ENCODE measurements around the gene PFKP. TPM values are rescaled to one million over a fixed set of nuclear protein-coding genes. Genes with fewer than 3 reads are reported as not detected.

The PFKP gene
- 93.0 and 106 TPM in 2 replicates for polyA plus RNA-seq (2014; cell fraction: cytosol; rRNA removed)
- polyA plus RNA-seq (2014; cell fraction: nucleus; rRNA removed) = 133 and 134 TPM in 2 replicates

- no peak for DNase-seq (ENCODE audit: low spot score)
Observed at GRCh38 chr10:3067118-3067858, at the start of gene PFKP. Gene PFKP, plus strand, starts transcription at chr10:3067548. Its CDS starts 48 bp downstream, at chr10:3067596.

DNA sequence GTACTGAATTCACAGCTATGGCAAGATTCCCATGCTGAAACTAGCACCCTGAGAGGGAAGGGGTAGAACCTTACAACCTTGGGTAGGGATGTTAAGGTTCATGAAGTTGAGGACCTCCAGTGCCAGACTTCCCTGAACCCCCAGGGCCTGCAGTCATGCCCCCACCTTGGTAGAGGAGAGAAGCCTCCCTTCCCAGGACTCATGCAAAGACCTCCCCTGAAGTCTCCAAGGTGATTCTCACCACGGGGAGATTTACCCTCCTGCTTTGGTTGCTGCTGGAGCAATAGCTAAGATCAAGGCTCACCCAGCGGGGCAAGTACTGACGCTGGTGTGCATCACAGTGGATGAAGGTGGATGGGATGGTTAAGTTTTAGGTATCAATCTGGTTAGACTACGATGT, 49.1 kb upstream of the PFKP start:
- DNase-seq (ENCODE audit: low spot score) = no peak

- DNase-seq (ENCODE audit: low spot score) = no peak
Observed at GRCh38 chr10:3020311-3020710, 47.0 kb upstream of the PFKP start.

DNA sequence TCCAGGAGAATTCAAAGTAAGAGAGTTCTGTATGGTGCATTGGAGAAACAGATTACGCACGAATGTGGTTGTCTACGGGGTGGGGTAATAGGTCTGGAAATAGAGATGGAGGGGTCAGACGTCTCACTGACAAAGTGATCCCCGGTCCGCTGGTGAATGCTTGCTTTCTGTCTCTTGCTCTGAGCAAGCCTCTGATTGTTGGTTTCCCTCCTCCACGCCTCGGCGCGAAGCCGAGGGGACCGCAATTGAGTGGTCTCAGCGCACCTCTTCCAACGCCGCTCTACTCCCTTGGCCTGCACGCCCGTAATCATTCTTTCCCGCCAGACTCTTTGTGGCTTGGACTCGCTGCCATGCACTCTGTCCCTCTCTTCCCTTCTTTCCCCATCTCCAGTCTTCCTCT, 46.5 kb upstream of the PFKP start:
- no peak for DNase-seq (ENCODE audit: low spot score)

- no peak for DNase-seq (ENCODE audit: low spot score)
Observed at GRCh38 chr10:3022027-3022426, 45.3 kb upstream of the PFKP start.

DNA sequence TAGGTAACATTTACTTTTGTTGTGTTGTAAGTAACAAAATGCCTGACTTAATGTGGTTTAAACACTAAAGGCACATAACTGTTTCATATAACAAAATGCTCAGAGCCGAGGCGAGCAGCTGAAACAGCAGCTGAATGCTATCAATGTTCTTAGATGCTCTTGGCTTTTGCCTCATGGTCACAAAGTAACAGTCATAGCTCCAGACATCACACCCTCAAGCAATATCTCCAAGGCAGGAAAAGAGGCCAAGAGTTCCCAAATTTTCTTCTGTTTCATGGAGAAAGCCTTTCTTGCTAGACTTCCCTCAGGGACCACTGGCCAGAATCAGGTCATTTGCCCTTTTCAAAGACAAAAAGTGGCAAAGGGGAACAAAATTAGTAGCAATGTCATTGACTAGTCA, 43.5 kb upstream of the PFKP start:
- DNase-seq (ENCODE audit: low spot score) = no peak

DNA sequence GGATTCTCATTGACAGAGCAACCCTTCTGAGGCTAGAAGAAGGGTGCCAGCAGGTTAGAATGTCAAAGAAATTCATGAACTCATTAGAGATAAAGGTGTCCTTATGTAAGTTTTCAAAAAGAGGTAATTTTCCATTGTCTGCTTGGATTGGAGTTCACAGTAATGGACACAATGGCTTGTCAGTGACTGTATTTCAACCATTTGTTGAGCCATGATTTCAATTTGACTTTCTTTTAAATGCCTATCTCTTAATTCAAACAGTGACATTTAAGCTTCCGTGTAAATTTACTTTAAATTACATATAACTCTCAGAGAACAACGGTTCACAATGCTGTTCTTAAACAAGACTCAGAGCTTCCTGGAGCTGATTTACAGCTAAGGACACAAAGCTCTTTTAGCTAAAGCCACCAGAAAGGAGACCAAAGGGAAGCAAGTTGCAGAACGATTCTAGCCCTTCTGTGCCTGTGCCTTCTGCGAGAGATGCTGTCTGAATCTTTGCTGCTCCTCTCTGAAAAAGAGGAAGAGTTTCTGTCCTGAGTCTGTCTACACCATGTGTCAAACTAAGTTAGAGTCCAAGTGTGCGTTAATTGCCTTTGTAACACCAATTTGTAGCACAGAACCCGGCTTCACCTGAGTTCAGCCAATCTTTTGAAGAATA, 42.2 kb upstream of the PFKP start:
- DNase-seq (ENCODE audit: low spot score) = no peak

DNA sequence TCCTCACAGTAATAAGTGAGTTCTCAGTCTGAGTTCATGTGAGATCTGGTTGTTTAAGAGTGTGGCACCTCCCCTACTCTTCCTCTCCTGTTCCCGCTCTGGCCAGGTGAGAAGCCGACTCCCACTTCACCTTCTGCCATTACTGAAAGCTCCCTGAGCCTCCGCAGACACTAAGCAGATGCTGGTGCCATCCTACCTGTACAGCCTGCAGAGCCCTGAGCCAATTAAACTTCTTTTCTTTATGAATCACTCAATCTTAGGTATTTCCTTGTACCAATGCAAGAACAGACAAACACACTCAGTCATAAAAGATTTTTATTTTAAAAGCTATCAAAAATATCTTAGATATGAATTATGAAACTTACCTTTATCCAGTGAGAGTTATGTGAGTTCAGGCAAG, 39.5 kb upstream of the PFKP start:
- DNase-seq (ENCODE audit: low spot score) = no peak

- DNase-seq (ENCODE audit: low spot score) = no peak
Observed at GRCh38 chr10:3028441-3028840, 38.9 kb upstream of the PFKP start.

DNA sequence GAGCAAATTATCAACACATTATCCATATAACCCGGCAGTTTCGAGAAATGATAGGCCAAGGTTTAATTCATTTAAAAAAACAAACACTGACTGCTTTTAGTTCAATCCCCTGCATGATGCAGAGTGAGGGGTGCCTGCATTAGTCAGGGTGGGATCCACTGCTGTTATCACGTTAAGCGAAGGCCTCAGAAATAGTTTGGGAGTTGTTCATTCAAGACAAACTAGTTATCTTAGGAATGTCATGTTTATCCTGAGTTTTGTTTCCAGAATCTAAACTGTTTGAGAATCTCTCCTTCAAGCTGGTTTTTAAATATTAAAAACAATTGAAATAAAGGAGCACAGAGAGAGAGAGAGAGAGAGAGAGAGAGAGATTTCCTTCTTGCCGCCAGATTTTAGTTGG, 36.6 kb upstream of the PFKP start:
- no peak for DNase-seq (ENCODE audit: low spot score)

- DNase-seq (ENCODE audit: low spot score) = no peak
Observed at GRCh38 chr10:3031490-3031889, 35.9 kb upstream of the PFKP start.

DNA sequence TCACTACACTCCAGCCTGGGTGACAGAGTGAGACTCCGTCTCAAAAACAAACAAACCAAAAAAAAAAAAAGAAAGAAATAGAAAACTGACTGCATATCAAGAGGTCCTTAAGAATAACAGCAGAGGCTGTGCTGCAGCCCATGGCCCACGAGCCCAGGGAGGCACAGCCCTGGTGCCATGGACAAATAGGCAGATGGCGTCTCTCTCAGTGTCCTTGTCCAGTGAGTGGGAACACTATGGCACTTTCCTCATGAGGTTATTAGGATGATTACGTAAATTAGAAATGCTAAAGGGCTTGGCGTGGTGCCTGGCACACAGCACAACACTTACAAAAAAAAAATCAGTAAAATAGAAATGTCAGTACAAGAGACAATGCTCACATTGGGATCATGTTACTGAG, 33.4 kb upstream of the PFKP start:
- DNase-seq (ENCODE audit: low spot score) = no peak

GRCh38 chr10:3034616-3035015, 32.7 kb upstream of the PFKP start:
- DNase-seq (ENCODE audit: low spot score) = no peak

DNA sequence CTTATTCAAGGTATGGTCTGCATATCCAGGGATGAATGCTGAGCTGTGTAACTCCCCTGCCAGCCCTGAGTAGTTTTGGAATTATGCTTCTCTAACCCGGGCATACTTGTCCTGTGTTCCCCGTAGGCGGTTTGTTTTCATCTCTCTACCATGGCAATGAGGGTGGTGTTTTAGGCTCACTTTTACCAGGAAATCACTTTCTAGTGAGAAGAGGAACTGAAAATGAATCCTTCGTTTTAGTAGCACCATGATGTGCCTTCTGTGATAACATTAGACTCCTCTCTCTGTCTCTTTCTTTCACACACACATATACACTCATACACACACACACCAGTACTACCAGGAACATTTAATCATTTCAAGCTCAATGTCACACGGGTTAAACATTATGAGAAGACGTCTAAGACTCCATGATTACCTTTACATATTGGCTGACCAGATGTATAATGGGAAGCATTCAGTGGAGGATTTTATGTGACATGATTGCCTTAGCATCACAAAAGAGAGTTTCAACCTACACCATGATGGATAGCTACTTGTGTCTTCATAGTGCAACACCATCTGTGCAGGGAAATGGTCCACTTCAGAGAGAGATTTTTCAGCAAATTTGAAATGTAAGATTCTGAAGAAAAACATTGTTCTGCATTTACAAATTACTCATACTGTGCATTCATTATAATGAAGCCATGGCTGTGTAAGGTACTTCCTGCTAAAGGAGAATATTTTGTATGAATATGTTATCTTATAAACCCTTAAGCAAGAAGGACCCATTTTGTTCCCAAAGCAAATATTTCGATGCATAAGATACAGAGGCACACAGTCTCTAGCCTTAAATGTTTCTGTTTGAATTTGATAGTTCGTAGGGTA, 31.0 kb upstream of the PFKP start:
- no peak for DNase-seq (ENCODE audit: low spot score)

DNA sequence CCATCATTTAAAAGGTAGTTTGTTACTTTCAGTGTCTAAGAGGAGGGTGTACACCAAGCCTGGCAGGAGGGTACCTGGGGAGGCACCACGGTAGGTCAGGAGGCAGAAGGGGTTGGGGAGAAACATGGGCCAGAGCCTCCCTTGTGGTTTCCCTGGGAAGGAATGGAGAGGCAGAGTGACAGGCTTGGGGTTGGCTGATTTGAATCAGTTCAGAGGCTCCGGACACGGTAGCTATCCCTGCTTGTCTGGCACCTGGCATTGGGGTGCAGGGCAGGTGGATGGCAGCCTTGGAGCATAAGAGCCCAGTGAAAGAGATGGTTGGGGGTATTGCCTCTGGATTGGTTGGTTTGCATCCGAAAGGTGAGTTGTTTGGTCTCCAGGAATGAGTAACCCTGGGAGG, 30.2 kb upstream of the PFKP start:
- no peak for DNase-seq (ENCODE audit: low spot score)

GRCh38 chr10:3040069-3040468, 27.3 kb upstream of the PFKP start:
- no peak for DNase-seq (ENCODE audit: low spot score)

GRCh38 chr10:3042589-3042988, 24.8 kb upstream of the PFKP start:
- no peak for DNase-seq (ENCODE audit: low spot score)

DNA sequence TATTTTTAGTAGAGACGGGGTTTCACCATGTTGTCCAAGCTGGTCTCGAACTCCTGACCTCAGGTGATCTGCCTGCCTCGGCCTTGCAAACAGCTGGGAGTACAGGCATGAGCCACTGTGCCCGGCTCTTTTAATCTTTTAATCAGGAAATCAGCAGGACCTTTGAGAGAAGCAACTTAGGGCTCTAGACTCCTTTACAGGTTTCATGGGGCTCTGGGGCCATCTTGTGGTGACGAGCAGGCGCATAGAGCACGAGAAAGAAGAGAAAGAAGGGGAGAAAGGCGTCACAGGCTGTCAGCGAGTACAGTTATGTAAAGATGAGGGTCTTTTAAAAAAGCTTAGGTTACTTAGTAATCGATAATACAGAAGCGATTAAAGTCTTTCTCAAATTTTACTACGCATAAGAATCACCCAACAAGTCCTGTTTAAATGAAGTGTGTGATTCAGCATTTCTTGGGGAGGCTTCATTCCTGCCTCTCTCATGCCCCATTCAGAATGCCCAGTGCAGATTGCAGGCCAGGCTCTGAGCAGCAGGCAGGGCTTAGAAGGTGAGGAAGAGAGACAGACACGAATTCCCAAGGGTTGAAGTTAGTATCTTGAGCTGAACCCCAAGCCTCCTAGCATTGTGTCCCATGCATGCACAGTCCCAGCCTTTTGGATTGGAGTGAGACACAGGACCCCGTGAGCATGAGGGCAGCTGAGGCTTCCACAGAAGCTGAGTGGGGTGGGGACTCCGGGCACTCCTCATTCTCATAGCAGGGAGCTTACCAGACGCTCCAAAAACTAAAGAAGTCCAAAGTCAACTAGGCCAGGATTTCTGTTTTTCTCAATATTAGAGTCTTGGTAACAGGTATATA, 23.6 kb upstream of the PFKP start:
- peak; percentile 86 for DNase-seq (ENCODE audit: low spot score)

GRCh38 chr10:3045471-3046209, 21.7 kb upstream of the PFKP start:
- no peak for DNase-seq (ENCODE audit: low spot score)

DNA sequence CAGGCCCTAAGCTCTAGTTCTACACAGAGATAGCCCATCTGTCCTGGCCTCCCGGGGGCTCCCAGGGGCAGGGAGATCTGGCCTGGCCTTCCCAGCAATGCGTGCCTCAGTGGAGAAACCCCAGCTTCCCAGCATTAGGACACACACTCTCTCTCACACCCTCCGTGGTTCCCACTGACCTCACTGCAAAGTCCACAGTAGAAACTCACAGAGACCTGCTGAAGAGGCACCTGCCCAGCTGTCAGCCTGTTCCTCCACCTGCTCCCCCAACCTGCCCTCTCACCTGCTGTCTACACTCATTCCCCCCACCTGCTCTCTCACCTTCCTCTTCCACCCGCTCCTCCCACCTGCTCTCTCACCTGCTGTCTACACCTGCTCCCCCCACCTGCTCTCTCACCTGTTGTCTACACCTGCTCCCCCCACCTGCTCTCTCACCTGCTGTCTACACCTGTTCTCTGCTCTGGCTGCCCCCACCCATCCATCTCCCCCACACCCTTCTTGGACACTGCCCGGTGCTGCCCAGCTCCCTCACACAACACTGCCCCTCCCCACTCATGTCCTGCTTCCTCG, 21.1 kb upstream of the PFKP start:
- no peak for DNase-seq (ENCODE audit: low spot score)

Measured in SK-N-DZ (cell line).